GM04504 (cell line): ENCODE measurements around the gene KMT2B.

Source experiments
- DNase-seq: peaks from one replicate; pipeline ENCODE4 v3.0.0-alpha.2; 2012; ENCODE audit warnings: low read depth

Gene KMT2B

DNA sequence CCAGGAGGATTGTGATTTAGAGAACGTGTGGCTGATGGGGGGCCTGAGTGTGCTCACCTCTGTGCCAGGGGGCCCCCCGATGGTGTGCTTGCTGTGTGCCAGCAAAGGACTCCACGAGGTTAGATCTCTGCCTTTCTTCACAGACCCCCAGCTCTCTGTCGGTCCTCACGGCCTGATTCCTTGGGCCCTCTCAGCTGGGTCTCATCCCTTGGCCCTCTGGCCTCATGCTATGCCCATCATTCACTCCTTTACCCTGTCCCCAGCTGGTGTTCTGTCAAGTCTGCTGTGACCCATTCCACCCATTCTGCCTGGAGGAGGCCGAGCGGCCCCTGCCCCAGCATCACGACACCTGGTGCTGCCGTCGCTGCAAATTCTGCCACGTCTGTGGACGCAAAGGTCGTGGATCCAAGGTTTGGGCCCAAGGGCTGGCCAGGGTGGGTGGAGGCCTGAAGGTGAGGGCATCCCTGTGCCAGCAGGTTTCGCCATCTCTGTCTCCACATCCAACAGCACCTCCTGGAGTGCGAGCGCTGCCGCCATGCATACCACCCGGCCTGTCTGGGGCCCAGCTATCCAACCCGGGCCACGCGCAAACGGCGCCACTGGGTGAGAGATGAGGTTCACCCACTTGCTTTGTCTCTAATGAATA lies 7.5 kb downstream of the KMT2B start:
- DNase-seq = no peak

DNA sequence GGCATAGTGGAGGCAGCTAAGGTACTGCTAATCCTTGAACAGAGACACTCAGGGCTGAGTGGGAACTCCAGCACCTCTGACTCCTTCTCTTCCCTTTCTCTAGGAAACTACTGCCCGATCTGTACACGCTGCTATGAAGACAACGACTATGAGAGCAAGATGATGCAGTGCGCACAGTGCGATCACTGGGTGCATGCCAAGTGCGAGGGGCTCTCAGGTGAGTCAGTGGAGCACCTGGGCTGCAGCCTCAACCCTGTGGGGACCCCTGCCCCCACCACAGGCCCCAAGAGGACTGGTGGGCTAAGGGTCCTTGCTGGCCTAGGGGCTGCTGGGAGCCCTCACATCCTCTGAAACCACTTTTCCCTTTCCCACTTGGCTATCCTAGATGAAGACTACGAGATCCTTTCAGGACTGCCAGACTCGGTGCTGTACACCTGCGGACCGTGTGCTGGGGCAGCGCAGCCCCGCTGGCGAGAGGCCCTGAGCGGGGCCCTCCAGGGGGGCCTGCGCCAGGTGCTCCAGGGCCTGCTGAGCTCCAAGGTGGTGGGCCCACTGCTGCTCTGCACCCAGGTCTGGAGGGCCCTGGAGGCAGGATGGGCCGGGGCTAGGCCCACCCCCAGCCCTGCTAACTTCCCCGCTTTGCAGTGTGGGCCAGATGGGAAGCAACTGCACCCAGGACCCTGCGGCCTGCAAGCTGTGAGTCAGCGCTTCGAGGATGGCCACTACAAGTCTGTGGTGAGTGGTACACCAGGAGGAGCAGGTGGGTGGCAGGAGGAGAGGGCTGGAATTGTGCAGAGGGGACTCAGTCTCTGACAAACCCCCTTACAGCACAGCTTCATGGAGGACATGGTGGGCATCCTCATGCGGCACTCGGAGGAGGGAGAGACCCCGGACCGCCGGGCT lies 9.5 kb downstream of the KMT2B start:
- DNase-seq = no peak

DNA sequence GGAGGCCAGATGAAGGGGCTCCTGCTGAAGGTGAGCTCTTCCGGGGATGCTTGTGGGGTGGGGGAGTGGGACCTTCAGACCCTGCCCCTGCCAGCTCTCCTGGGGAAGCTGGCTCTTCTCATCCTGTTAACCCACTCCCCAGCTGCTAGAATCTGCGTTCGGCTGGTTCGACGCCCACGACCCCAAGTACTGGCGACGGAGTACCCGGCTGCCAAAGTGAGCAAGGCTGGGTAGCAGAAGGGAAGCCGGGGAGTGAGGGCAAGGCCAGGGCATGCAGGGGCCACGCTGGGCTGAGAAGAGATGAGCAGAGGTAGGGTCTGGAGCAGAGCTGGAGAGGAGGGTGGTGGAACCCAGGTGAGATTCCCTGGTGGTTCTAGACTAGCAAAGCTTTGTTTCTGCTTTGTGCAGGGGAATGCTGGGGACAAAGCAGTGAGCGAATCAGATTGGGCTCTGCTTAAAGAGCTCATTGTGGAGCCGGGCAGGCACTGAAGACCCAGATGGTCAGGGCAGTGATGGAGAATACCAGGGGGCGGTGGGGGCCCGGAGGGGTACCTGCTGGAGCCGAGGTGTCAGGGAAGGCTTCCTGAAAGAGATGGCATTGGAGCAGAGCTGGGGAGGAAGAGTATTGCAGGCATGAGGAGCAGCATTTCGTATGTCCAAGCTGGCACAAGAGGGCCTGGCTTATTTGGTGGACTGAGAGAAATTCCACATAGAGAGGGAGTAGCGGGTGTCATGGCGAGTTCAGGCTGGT lies 10.3 kb downstream of the KMT2B start:
- DNase-seq = no peak

DNA sequence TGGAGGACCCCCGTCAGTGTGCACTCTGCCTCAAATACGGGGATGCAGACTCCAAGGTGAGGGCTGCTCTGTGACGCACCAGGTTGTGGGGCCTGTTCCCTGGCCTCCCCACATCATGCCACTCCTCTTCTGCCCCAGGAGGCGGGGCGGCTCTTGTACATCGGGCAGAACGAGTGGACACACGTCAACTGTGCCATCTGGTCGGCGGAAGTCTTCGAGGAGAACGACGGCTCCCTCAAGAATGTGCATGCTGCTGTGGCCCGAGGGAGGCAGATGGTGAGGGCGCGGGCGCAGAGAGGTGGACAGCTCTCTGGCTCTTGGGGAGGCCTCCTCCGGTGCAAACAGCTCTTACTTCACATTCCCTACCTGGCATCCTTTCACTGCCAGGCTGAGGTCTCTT lies 11.2 kb downstream of the KMT2B start:
- no peak for DNase-seq

DNA sequence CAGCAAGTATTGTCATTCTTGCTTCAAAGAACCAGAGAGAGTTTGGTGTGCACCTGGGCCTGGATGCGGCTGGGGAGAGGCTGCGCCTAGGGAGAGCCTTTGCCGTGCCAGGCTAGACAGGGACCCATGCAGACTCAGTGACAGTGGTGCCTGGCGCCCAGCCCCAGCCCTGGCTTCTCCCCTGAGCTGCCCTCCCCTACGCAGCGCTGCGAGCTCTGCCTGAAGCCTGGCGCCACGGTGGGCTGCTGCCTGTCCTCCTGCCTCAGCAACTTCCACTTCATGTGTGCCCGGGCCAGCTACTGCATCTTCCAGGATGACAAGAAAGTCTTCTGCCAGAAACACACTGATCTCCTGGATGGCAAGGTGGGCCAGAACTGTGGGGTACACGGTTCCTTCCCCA lies 12.0 kb downstream of the KMT2B start:
- no peak for DNase-seq

DNA sequence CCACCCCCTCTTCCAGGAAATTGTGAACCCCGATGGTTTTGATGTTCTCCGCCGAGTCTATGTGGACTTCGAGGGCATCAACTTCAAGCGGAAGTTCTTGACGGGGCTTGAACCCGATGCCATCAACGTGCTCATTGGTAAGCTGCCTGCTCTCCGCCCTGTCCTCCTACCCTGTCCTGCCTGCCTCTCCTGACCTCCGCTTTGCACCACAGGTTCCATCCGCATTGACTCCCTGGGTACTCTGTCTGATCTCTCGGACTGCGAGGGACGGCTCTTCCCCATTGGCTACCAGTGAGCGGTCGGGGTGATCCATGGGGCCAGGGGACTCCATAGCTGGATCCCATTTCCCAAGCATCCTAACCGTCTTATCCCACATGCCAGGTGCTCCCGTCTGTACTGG lies 12.5 kb downstream of the KMT2B start:
- DNase-seq = no peak

DNA sequence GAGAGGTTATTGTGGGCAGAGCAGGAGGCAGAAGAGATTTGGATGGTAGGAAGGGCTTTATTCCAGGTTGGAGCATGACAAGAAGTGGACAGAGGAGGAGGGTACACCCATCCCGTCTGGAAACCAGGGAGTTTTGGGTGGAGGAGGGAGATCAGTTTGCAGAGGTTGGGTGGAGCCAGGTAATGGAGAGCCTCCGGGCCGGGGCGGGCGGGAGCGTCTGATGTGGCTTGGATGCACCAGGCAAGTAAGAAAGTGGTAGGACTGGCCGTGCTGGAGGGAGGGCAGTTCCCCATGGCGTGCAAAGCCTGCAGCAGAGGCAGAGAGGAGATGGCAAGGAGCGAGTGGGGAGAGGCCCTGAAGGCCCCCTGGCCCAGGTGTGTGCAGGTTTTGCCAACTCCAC lies 13.6 kb downstream of the KMT2B start:
- DNase-seq = no peak

DNA sequence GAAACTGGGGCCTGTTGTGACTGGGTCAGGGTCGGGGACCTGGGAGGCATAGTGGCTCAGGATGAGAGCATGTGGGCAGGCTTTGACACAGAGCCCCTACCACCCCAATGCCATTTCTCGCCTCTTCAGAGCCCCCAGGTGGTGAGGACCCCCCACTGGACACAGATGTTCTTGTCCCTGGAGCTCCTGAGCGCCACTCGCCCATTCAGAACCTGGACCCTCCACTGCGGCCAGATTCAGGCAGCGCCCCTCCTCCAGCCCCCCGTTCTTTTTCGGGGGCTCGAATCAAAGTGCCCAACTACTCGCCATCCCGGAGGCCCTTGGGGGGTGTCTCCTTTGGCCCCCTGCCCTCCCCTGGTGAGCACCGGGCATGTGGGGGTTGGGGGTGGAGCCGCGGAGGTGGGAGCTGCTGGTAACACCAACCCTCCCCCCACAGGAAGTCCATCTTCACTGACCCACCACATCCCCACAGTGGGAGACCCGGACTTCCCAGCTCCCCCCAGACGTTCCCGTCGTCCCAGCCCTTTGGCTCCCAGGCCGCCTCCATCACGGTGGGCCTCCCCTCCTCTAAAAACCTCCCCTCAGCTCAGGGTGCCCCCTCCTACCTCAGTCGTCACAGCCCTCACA lies 14.1 kb downstream of the KMT2B start:
- no peak for DNase-seq

DNA sequence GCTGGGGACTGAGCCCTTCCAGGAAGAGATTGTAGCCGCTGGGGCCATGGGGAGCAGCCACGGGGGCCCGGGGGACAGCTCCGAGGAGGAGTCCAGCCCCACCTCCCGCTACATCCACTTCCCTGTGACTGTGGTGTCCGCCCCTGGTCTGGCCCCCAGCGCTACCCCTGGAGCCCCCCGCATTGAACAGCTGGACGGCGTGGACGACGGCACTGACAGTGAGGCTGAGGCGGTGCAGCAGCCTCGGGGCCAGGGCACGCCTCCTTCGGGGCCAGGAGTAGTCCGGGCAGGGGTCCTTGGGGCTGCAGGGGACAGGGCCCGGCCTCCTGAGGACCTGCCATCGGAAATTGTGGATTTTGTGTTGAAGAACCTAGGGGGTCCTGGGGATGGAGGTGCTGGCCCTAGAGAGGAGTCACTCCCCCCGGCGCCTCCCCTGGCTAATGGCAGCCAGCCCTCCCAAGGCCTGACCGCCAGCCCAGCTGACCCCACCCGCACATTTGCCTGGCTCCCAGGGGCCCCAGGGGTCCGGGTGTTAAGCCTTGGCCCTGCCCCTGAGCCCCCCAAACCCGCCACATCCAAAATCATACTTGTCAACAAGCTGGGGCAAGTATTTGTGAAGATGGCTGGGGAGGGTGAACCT lies 14.9 kb downstream of the KMT2B start:
- DNase-seq = no peak

DNA sequence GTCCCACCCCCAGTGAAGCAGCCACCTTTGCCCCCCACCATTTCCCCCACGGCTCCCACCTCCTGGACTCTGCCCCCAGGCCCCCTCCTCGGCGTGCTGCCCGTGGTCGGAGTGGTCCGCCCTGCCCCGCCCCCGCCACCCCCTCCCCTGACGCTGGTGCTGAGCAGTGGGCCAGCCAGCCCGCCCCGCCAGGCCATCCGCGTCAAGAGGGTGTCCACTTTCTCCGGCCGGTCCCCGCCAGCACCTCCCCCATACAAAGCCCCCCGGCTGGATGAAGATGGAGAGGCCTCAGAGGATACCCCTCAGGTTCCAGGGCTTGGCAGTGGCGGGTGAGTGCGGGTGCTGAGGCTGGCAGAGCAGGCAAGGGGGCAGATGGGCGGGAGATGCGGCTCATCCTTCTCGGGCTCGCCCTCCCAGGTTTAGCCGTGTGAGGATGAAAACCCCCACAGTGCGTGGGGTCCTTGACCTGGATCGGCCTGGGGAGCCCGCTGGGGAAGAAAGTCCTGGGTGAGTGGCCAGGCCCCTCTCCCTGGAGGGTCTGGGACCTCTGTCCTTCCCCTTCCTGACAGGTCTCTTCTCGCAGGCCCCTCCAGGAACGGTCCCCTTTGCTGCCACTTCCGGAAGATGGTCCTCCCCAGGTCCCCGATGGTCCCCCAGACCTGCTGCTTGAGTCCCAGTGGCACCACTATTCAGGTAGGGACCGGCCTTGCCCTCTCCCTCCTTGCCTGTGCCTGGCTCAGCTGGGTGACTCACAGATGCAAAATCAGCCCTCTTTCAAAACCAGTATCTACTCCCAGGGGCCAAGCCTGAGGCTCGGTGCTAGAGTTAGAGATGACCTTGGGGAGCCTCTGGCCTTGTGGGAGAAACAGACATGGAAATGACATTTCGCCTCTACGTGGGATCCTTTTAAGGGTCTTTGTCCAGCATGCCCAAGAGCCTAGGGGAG lies 15.7 kb downstream of the KMT2B start:
- no peak for DNase-seq

DNA sequence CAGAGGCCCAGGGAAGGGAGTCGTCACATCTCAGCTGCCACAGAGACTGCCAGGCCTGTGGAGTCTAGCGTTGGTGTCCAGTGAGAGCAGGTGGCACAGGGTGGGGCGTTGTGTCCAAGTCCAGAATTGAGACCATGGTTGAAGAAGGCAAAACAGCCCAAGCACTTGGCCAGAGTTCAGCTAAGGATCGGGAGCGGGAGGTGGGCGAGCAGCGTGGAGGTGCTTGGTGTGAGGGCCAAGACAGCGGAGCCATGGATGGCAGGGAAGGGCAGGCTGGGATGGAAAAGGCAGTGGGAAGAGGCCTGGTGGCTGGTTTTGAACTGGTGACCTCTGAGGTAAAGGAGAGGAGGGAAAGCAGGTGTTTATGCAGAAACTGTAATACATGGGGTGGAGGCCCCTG lies 16.5 kb downstream of the KMT2B start:
- no peak for DNase-seq

DNA sequence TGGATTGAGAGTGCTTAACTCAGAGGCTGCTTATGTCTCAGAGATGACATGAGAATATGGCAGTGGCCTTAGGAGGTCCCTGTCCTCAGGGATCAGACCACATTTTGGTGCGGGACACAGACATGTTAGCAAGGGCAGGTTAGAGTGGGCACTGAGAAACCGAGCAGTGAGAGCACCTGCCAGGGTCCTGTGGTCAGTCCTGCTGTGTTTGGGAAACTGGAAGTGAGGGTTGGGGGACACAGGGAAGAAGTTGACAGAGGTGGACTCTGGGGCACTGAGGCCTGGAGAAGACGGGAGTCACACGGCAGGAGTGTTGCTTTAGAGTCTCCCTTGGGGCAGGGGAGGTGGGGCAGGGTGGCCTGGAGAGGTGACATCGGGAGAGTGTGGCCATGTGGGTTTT lies 17.1 kb downstream of the KMT2B start:
- no peak for DNase-seq

DNA sequence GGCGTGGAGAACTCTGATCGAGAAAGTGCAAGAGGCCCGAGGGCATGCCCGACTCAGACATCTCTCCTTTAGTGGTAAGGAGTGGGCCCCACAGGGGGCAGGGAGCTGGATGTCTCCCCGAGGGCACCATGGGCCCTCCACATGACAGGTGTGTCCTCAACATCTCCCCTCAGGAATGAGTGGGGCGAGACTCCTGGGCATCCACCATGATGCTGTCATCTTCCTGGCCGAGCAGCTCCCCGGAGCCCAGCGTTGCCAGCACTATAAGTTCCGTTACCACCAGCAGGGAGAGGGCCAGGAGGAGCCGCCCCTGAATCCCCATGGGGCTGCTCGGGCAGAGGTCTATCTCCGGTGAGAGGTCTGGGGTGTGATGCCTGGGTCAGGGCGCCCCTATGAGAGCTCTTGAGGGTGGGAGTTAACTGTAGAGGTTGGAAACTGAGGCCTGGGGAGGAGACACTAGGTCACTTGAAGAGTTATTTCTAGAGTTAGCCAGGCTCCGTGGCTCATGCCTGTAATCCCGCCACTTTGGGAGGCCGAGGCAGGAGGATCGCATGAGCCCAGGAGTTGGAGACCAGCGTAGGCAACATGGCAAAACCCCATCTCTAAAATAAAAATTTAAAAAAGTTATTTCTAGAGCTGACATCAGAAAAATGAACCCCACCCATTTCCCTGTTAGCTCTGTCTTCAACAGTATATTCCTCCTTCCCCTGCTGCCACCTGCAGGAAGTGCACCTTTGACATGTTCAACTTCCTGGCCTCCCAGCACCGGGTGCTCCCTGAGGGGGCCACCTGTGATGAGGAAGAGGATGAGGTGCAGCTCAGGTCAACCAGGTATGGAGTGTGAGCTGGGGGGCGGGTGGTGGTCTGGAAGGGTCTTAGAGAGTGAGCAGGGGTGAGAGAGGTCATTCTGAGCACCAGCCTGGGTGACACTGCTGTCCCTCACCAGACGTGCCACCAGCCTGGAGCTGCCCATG lies 19.4 kb downstream of the KMT2B start:
- DNase-seq = no peak

DNA sequence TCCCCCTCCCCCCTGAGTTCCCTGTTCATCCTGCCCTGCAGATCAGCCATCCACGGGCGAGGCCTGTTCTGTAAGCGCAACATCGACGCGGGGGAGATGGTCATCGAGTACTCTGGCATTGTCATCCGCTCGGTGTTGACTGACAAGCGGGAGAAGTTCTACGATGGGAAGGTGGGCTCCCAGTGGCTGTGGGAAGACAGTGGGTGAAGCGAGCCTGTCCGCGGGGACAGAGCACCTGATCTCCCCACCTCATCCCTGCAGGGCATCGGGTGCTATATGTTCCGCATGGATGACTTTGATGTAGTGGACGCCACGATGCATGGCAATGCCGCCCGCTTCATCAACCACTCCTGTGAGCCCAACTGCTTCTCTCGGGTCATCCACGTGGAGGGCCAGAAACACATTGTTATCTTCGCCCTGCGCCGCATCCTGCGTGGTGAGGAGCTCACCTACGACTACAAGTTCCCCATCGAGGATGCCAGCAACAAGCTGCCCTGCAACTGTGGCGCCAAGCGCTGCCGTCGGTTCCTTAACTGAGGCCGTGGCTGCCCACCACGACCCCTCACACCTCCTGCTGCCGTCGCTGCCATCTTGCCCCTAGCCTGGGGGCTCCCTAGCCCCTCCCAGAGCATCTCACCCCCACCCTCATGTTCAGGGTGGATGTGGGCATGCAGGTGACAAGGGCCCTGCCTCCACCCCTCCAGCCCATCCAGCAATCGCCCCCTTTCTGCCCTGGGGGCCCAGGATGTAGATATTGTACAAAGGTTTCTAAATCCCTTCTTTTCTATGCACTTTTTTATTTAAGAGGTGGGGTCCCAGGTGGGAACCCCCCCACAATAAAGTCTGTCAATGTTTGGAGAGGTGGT lies 20.5 kb downstream of the KMT2B start:
- DNase-seq = no peak

DNA sequence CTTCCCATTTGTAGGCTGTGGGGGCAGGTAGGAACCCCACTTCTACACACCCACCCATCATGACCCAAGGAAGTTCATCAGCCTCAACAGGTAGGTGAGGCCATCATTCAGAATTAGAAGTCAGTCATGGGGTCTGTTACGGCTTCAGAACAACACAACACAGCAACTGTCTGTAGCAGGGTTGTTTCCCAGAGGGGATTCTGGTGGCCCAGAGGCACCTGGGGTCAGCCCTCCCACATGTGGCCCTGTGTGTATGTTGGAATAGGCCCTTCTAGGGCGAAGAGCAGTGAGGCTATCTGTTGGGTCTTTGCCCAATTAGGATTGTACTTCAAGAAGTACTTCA lies 21.1 kb downstream of the KMT2B start:
- no peak for DNase-seq

DNA sequence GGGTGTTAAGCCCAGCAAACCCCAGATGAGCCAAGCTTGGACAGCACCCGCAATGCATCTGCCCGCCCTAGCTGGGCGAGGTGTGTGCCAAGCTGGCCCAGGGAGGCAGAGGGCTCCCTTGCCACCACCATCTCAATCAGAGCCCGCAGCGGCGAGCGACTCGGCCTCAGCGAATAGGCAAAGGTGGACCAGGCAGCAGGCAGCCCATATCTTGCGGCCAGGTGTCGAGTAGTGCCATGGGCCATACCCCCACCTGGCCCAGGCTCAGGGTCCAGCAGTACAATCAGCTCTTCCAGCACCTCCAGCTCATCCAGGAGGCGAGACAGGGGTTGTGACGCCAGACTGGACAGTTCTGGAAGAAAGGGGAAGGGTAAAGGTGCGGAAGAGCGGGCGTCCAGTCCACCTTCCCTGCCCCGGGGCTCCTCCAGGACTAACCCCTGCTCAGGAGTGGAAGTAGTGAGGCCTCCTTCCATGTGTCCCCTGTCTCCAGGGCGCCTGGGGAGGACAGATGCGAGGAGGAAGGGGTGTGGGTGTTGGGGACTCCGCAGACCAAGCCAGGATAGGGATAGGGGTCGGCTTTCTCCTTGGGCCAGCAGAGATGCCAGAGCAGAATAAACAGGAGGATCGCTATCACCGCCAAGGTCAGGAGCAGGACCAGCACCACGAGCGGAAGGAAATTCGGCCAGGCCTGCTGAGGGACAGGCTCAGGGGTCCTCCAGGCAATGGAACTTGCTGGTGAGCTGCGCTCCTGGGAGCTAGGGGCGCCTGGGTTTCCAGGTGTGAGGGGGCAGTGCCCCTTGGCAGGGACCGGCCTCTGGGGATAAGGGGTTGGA lies 21.7 kb downstream of the KMT2B start:
- DNase-seq = no peak

DNA sequence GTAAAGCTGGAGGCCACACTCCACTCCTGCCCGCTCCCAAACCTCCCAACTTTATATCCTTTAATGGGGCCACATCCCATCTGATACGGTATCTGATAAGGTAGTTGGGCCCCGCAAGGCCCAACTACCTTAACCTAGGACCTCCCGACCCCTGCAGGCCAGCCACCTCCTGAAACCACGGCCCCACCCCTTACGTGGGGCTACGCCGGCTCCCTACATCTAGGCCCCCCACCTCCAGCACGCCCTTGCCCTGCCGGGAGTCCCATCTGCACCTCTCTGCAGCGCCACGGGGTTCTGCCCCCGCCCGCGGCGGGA lies 22.3 kb downstream of the KMT2B start:
- no peak for DNase-seq
